GM12872 (cell line): ENCODE results near the gene EXOC4.

Experiments
- CTCF ChIP-seq: IDR thresholded peaks from 3 replicates; pipeline ENCODE4 v1.5.1; 2011; ENCODE audit warnings: low read depth, mild to moderate bottlenecking, low read length, moderate library complexity; ENCODE audit not compliant: insufficient read depth

The EXOC4 gene

GRCh38 chr7:133958822-133959221 is 705.9 kb downstream of the EXOC4 start:
- TF ChIP-seq CTCF = no peak

- no peak for TF ChIP-seq CTCF
Measured at GRCh38 chr7:133959505-133959904, 706.6 kb downstream of the EXOC4 start.

GRCh38 chr7:133961724-133962123 is 708.8 kb downstream of the EXOC4 start:
- no peak for TF ChIP-seq CTCF

GRCh38 chr7:133962646-133963045 is 709.8 kb downstream of the EXOC4 start:
- no peak for TF ChIP-seq CTCF

- TF ChIP-seq CTCF = no peak
Measured at GRCh38 chr7:133963629-133964028, 710.8 kb downstream of the EXOC4 start.

GRCh38 chr7:133971625-133972024 is 718.7 kb downstream of the EXOC4 start:
- TF ChIP-seq CTCF = no peak

GRCh38 chr7:133973710-133974109 is 720.8 kb downstream of the EXOC4 start:
- no peak for TF ChIP-seq CTCF

GRCh38 chr7:133975130-133975529 is 722.3 kb downstream of the EXOC4 start:
- TF ChIP-seq CTCF = no peak
